Left cardiac atrium (tissue), 4 donors: ENCODE measurements around the gene FOXRED2. TPM values are rescaled to one million over a fixed set of nuclear protein-coding genes. Genes with fewer than 3 reads are reported as not detected.
A peak's percentile ranks its signal among the peaks of the same experiment; 100 is the strongest.

Experiments used
- ATAC-seq, 2 donors: fragments of 200-7000 bp; cut with Tn5 transposase; one replicate each; pipeline ENCODE4 v1.9.1; 2020; ENCODE audit warnings: mild to moderate bottlenecking in 2 of 2, moderate library complexity in 2 of 2
- DNase-seq: peaks from one replicate; pipeline ENCODE4 v3.0.0-alpha.2; 2020
- intact Hi-C, 2 donors: fragments of 100-400 bp; cut with DNase I; formaldehyde crosslinking; loops; one replicate each; pipeline versions ENCODE4 v1.14.1 to v1.15.1; 2022 to 2023
- total RNA-seq, 2 donors: library from RNA; stranded (reverse); fragmentation: NEBNext Ultra II Directional; extraction: Animal tissue kit (Norgen Biotek cat#: 25700); gene quantifications; one replicate each; pipeline ENCODE4 v1.2.1, GENCODE V29; 2021
- donor health status: DM: no; HTN: yes; CAD: no.
- donor health status: DM: no; HTN: yes; CAD: no; lungs with severe emphysema.
- donor health status: DM: yes; HTN: yes; CAD: no.
- donor health status: Dilated cardiomyopathy.

FOXRED2 gene
- total RNA-seq, 2 donors from 2014 or later = 5.1 to 8.5 TPM

DNA sequence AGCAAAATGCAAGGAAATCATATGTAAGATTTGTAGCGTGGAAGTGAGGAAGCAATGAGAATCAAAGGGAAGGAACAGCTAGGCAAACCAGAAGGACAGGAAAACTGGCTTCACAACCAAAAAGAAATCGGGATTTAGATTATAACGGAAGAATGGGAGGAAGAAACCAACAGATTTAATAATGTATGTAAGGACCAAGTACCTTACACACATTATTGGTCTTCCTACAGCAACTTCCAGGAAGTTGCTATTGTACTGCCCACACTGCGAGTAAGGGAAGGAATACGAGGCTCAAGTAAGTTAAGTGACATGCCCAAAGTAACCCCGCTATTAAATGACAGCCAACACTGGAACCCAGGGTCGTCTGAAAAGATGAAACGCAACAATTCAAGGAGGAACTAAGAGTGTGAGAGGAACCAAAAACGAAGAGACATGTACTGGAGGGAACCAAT lies 25.9 kb downstream of the FOXRED2 start:
- ATAC-seq (no peak), DNase-seq (no peak)
- intact Hi-C loops = loop anchor here in 1 of 2 donors (2.0 to 10.0 kb wide), 3 partner anchors 34 to 336 kb away; no protein-coding TSS in a partner anchor

DNA sequence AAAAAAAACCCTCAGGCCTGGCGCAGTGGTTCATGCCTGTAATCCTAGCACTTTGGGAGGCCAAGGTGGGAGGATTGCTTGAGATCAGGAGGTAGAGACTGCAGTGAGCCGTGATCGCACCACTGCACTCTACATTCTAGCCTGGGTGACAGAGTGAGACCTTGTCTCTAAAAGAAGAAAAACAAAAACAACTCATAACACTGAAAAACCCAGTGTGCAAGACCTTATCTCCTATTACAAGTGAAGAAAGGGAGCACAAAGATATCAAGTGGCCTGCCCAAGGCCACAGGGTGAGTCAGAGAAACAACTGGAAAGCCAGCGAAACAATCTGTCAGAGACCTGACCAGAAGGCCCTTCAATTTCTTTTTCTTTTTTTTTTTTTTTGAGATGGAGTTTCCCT lies 27.9 kb downstream of the FOXRED2 start:
- ATAC-seq (no peak), DNase-seq (no peak)
- intact Hi-C loops = loop anchor here in 1 of 2 donors (10.0 kb wide), 1 partner anchor 174 kb away; no protein-coding TSS in a partner anchor

DNA sequence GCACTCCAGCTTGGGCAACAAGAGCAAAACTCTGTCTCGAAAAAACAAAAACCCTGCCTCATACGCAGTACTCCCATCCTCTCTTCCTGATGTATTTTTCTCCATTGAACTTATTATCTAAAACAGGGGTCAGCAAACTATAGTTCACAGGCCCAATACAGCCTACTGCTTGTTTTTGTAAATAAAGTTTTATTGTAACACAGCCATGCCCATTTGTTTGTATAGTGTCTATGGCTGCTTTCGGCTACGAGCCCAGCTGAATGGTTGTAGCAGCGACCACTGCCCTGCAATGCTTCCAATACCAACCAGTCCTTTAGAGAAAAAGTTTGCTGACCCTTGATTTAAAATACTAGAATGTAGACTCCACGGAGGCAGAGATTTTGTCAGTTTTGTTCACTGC lies 31.5 kb downstream of the FOXRED2 start:
- DNase-seq (no peak), ATAC-seq (no peak)
- intact Hi-C loops = loop anchor here in 1 of 2 donors (10.0 kb wide), 1 partner anchor 171 kb away; no protein-coding TSS in a partner anchor

DNA sequence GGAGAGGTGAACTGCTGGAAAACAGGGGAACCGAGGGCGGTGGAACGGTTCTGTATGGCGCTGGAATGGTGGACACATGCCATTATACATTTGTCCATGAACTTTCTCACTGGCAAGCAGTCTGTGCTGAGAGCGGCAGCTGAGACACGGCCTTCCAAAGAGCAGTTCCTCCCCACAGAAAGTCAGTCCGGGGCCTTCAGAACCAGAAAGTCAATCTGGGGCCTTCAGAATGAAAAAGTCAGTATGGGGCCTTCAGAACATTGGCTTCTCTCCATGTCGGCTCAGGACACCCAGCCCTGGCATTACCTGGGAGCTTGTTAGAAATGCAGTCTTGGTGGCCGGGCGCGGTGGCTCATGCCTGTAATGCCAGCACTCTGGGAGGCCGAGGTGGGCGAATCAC lies 34.2 kb downstream of the FOXRED2 start:
- no peak for ATAC-seq
- intact Hi-C loops = loop anchor here in 1 of 2 donors (10.0 kb wide), 1 partner anchor 168 kb away; no protein-coding TSS in a partner anchor
- no peak for DNase-seq

DNA sequence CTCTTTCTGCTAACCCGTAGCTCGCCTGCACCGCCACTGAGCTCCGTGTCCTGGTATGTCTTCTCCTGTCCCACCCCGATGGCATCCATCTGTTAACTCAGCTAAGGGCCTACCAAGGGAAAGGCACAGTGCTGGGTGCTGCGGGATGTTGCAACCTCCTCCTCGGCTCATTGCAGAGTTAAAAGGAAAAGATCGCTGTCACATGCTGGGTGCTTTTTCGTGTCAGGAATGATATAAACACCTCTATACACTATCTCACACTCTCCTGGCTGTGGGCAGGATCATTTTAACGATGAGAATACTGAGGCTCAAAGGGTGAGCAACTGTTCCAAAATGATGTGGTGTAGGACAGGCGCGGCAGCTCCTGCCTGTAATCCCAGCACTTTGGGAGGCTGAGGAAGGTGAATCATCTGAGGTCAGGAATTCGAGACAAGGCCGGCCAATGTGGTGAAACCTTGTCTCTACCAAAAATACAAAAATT lies 35.5 kb downstream of the FOXRED2 start:
- ATAC-seq = no peak
- no peak for DNase-seq
- intact Hi-C loops = loop anchor here in 1 of 2 donors (10.0 kb wide), 1 partner anchor 167 kb away; no protein-coding TSS in a partner anchor

DNA sequence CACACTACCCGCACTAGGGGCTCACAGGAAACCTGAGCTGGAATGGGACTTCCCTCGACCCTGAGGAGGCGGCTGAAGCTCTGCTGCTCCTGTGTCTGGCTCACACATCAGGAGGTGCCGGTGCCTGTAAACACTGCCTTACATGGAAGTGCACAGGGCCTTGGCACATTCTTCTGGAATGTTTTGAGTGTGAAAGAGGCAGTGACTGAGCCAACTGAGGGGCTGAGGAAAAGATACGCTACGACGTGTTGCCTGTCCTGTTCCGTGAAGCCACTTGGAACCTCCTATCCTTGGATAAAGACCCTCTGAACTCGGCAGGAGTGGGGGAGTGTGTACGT lies 35.9 kb downstream of the FOXRED2 start:
- intact Hi-C loops = loop anchor here (1.0 to 10.0 kb wide), 2 partner anchors 166 to 170 kb away; no protein-coding TSS in a partner anchor
- no peak for ATAC-seq
- DNase-seq = no peak

DNA sequence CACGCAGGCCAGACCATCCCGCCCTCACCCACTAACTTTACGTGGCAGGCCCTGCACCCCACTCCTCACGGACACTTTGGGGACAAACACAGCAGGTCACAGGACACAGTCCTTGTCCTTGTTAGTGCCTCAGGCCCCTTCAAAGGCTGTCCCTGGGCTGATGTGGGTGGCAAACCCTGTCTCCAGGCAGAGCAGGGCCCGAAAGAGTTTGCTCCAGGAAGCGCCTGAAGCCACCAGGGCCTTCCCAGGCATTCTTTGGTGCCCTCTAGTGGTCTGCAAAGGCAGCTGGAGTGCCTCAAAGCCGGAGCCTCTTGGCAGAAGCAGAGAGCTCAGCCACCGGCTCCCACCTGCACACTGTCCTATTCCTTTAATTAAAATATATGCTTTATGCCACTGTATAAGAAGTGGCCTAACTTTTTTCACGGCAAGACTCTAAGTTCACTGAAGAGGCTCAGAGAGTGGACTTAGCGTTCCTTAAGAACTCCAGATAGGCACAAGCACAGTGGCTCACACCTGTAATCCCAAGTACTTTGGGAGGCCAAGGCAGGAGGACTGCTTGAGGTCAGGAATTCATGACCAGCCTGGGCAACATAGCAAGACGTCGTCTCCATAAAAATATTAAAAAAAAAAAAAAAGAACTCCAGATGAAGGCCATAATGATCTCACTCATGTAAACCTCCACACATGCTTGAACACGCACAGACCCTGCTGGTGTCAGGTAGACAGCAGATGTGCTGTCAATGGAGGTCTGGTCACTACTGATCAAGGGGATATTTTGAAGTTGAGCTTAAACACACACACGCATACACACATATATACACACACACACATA lies 36.5 kb downstream of the FOXRED2 start:
- DNase-seq (peak; percentile 84), ATAC-seq (peak; percentile 55 to 81)
- intact Hi-C loops = loop anchor here (1.0 to 10.0 kb wide), 2 partner anchors 166 to 169 kb away; no protein-coding TSS in a partner anchor

DNA sequence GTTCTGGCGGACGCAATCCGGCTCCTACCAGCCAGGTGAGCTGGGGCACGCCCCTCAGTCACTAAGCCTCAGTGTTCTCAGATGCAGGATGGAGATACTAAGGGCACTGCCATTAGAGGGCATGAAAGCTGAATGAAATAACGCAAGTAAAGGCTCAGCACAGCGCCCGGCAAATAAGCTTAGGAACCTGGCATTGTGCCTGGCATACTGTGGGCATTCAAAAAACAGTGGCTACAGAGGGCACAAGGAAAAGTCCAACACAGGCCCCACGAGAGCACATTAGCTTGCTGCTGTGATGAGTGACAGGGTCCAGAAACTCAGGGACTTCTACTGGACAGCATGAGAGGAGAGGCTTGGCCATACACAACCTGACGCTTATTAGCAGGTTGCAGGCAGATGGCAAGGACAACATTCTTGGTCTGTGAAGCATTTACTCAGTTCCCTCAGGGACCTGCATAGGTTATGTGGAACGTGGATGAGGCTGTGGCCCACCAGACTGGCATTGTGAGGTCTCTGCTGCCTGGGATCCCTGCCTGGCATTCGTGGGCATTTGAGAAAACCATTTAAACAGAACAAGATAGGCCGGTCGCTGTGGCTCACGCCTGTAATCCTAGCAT lies 37.6 kb downstream of the FOXRED2 start:
- intact Hi-C loops = loop anchor here (5.0 to 10.0 kb wide), 4 partner anchors 82 to 147 kb away; partner anchors contain the start of gene MYH9 (in 2 of the 2)
- DNase-seq (no peak), ATAC-seq (no peak)

DNA sequence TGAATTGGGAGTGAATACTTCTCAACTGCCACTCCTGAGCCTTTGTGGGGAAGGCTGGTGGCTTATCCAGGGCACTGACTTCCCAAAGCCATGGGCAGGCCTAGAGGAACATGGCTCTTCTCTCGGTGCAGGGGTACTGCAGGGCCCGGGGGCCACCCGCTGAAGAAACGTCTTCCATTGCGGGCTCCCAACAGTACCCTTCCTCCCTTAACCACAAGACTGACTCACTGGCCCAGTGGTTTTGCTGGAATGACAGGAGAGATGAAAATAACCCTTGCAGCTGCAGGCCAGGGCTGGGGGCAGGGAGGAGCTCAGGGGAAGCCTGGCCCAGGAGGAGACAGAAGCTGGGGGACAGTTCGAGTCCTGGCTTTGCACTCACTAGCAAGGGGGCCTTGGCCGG lies 38.9 kb downstream of the FOXRED2 start:
- intact Hi-C loops = loop anchor here (5.0 to 10.0 kb wide), 4 partner anchors 81 to 146 kb away; partner anchors contain the start of gene MYH9 (in 2 of the 2)
- peak in 1 of 2 donors; percentile 46 for ATAC-seq
- DNase-seq = no peak

DNA sequence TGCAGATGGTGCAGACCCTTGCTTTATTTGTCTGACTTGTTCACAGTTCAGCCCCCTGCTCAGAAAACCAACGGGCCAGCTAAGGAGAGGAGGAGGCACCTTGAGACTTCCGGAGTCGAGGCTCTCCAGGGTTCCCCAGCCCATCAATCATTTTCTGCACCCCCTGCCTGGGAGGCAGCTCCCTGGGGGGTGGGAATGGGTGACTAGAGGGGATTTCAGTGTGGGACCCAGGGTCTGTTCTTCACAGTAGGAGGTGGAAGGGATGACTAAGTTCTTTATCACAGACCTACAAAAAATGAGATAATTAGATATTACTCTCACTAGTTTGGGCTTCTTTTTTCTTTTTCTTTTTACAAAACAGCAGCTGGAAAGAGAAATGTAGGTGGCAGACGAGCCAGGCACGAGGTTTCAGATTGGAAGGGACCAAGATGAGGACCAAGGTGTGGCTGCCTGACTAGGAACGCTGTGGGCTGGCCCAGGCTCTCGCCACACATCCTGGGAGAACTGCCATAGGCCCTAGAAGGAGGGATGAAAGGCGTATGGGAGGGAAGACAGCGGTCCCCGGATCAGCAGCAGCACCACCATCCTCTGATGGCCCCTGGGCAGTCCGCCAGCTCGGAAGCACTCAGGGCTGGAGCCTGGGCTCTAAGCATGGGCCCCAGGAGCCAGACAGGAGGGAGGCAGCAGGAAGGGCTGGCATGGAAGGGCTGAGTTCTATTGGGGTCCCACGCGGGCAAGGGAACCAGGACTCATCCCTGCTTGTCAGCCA lies 39.6 kb downstream of the FOXRED2 start:
- DNase-seq (peak; percentile 72), ATAC-seq (peak; percentile 48)
- intact Hi-C loops = loop anchor here (5.0 to 10.0 kb wide), 4 partner anchors 80 to 145 kb away; partner anchors contain the start of gene MYH9 (in 2 of the 2)

DNA sequence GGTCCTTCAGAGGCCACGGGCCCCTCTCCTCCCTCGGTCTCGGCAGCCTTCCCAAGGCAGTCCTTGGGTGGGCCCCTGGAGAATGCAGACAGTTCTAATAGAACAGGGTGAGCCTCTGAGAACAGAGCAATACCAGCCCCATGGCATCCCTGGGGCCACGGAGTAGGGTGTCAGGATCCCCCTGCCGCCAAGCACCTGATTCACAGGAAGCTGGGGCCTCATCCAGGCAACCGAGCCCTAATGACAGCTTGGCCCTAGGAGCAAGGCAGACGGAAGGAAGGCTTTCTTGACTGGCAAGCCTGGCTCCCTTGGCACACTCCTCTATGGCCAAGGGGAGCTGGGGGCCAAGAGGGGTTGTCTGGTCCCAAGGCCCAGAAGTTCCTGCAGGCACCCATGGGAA lies 40.6 kb downstream of the FOXRED2 start:
- ATAC-seq = no peak
- intact Hi-C loops = loop anchor here (5.0 to 10.0 kb wide), 4 partner anchors 79 to 144 kb away; partner anchors contain the start of gene MYH9 (in 2 of the 2)

DNA sequence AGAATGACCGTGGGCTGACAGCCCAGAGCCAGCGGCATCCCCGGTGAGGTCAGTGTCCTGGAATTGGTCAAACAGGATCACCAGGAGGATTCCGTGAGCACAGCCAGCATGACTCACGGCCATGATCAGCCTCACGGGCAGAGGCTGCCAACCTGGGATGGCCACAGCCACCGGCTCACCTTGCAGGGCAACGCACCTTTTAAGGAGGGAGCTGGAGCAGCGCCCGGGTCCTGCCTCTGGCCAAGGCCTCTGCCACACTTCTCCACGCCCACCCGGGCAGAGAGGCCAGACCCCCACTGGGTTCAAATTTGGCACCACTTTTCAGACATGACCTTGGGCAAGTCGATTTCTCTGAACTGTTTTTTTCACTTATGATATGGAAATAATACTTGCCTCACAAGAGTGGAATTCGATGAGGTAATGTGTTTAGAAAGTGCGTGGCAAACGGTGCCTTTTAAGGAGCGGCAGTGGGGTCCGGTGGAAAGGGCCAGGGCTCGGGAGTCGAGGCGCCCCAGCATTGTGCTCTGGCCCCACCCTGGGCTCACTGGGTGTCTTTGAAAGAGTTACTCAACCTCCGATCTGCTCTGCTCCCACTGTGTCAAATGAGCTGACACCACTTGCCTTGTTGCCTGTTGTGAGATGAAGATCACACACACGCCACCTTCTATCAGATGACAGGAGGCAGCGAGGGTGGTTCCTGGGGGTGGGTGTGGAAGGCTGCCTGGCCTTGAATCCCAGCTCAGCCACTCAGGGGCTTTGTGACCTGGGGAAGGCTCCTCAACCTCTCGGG lies 41.4 kb downstream of the FOXRED2 start:
- ATAC-seq (peak; percentile 54 to 73), DNase-seq (peak; percentile 81)
- intact Hi-C loops = loop anchor here (5.0 to 10.0 kb wide), 4 partner anchors 78 to 143 kb away; partner anchors contain the start of gene MYH9 (in 2 of the 2)

More for the DNA sequence above, 40.6 kb downstream of the FOXRED2 start:
- no peak for DNase-seq

DNA sequence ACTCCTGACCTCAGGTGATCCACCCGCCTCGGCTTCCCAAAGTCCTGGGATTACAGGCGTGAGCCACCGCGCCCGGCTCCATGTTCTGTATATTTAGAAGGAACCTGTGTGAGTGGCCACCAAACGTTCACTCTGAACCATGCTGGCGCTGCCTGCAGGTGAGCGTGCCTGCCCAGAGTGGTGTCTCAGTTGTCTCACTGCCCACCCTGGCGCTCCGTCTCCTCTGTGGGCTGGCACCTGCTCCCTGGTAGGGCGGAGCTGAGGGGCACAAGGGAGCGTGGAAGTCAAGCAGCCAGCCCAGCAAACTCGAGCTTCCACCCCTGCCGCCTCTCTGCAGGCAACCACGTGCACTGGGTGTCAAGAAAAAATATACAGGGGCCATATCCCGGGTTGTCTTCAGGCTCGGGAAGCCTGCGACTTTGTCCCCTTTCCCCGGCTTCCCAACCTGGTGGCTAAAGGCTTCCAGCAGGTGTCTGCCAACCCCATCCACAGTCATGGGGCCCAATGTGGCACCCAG lies 42.1 kb downstream of the FOXRED2 start:
- no peak for ATAC-seq
- intact Hi-C loops = loop anchor here (5.0 to 10.0 kb wide), 4 partner anchors 77 to 142 kb away; partner anchors contain the start of gene MYH9 (in 2 of the 2)
- no peak for DNase-seq

DNA sequence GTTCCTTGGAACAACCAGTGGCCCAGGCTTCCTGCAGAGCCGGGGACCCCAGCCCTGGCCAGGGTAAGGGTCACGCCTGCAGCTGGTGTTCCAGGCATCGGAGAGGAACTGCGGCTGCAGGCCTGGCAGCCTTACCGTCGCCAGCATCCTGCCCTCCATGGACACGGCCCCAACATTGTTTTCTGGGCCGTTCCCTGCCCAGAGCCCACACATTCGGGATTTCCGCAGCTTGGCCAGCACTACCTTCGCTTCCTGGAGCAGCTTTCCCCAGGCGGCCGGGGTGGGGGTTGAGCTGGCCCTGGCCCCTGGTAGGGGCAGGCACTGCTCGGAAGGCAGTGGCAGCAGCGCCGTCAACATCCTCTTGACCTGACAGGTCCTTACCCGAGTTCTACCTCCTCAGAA lies 43.1 kb downstream of the FOXRED2 start:
- intact Hi-C loops = loop anchor here in 1 of 2 donors (10.0 kb wide), 2 partner anchors 79 to 139 kb away; partner anchors contain the start of gene MYH9
- ATAC-seq (peak; percentile 1 to 46), DNase-seq (peak; percentile 84)

DNA sequence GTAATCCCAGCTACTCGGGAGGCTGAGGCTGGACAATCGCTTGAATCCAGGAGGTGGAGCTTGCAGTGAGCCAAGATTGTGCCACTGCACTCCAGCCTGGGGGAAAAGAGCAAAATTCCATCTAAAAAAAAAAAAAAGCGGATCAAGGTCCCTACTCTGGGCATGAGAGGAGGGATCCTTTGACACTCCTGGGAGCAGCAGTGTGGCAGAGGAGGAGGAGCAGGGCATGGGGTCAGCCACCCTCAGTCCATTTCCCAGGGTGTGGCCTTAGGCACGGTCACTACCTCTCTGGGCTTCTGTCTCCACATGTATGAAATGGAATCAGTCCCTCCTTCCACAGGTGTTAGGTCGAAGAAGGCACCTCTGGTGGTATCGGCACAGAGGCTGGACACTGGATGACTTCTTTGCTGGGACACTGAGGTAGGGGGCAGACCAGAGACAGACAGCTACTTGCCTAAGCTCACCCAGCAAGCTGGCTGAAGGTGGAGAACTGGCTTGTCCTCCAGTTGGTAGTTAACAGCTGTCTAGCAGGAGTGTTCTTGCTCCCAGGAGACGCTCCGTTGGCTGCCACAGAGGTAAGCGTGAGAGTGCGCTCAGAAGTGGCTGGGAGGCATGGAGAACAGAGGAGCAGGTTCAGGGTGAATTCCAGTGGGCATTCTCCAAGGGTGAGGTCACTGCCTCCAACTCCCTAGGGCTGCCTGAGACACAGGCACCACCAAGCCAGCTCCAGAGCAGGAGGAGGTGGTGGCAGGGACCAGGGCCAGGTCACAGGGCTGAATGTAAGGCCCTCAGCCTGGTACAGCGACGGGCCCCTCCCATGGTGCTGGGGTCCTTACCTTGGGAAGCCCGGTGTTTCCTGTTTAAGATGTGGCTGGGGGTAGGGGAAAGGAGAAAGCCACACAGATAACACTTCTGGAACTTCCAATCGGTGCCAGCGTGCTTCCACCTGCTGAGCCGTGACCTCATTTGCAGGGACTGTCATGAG lies 44.9 kb downstream of the FOXRED2 start:
- DNase-seq (no peak), ATAC-seq (peak; percentile 4 to 39)
- intact Hi-C loops = loop anchor here in 1 of 2 donors (10.0 kb wide), 2 partner anchors 77 to 137 kb away; partner anchors contain the start of gene MYH9

DNA sequence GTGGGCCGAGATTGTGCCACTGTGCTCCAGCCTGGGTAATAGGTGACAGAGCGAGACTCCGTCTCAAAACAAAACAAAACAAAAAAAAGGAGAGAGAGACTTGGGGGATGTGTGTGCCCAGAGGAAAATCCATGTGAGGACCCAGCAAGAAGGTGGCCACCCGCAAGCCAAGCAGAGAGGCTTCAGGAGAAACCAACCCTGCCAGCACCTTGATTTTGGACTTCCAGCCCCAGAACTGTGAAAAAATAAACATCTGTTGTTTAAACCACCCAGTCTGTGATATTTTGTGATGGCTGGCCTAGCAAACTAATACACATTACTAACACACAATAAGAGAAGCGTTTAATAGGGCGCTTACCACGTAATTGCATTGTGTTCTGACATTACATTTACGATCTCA lies 46.6 kb downstream of the FOXRED2 start:
- no peak for DNase-seq
- ATAC-seq = no peak
- intact Hi-C loops = loop anchor here in 1 of 2 donors (10.0 kb wide), 2 partner anchors 75 to 135 kb away; partner anchors contain the start of gene MYH9
